ENCODE results near the gene ANO9.
"Not testable (repeated sequence)": the region's sequence is repeated elsewhere in the genome, so short reads cannot be mapped to it uniquely, and the experiment has no call there.

Gene ANO9

GRCh38 chr11:440065-441042, 1.5 kb downstream of the ANO9 start:
- peak; percentile 21 for TF ChIP-seq CTCF (IDR thresholded peaks at IDR 0.05; ENCODE audit: low read depth, low read length)
- no peak overlapping the region for H3K4me3 ChIP-seq (replicated peaks in 1 of 2; ENCODE audit: low read depth in 2 of 2, low read length in 2 of 2)
- peak; percentile 47 to 49 for DNase-seq (ENCODE audit: low read depth in 2 of 2)

- H3K4me3 ChIP-seq (replicated peaks in 1 of 2; ENCODE audit: low read depth in 2 of 2, low read length in 2 of 2) = no peak overlapping the region
- TF ChIP-seq CTCF (IDR thresholded peaks at IDR 0.05; ENCODE audit: low read depth, low read length) = no peak
- no peak for DNase-seq (ENCODE audit: low read depth in 2 of 2)
These were observed 2.3 kb downstream of the ANO9 start for GRCh38 chr11:439315-440064.

- H3K4me3 ChIP-seq (replicated peaks in 1 of 2; ENCODE audit: low read depth in 2 of 2, low read length in 2 of 2) = no peak overlapping the region
- DNase-seq (ENCODE audit: low read depth in 2 of 2) = no peak
- TF ChIP-seq CTCF (IDR thresholded peaks at IDR 0.05; ENCODE audit: low read depth, low read length) = no peak
These were observed 3.5 kb downstream of the ANO9 start for GRCh38 chr11:438101-438844.

- no peak for DNase-seq (ENCODE audit: low read depth in 2 of 2)
- H3K4me3 ChIP-seq (replicated peaks in 1 of 2; ENCODE audit: low read depth in 2 of 2, low read length in 2 of 2) = no peak overlapping the region
- no peak for TF ChIP-seq CTCF (IDR thresholded peaks at IDR 0.05; ENCODE audit: low read depth, low read length)
These were observed 4.5 kb downstream of the ANO9 start for GRCh38 chr11:437228-437870.

- not testable (repeated sequence) for DNase-seq (ENCODE audit: low read depth in 2 of 2); H3K4me3 ChIP-seq (replicated peaks in 1 of 2; ENCODE audit: low read depth in 2 of 2, low read length in 2 of 2)
These were observed 6.6 kb downstream of the ANO9 start for GRCh38 chr11:434999-435740.

GRCh38 chr11:434496-434895, 7.3 kb downstream of the ANO9 start:
- DNase-seq (ENCODE audit: low read depth in 2 of 2) = no peak
- TF ChIP-seq CTCF (IDR thresholded peaks at IDR 0.05; ENCODE audit: low read depth, low read length) = no peak

More at GRCh38 chr11:434496-434895, 7.3 kb downstream of the ANO9 start:
- no peak overlapping the region for H3K4me3 ChIP-seq (replicated peaks in 1 of 2; ENCODE audit: low read depth in 2 of 2, low read length in 2 of 2)

Measured in cardiac fibroblast (primary cell).